Central memory CD8-positive, alpha-beta T cell (primary cell): ENCODE data around the gene RPP38.
A peak's percentile ranks its signal among the peaks of the same experiment; 100 is the strongest.

ENCODE experiments used
- ATAC-seq: fragments of 150-1000 bp; cut with Tn5 transposase; replicated peaks from 2 replicates; pipeline ENCODE4 v1.10.0; 2022; ENCODE audit warnings: mild to moderate bottlenecking, moderate FRiP score, moderate number of reproducible peaks; ENCODE audit not compliant: poor library complexity, severe bottlenecking; ENCODE audit errors: extremely low read depth
- DNase-seq, 2 donors: peaks; one replicate each; pipeline ENCODE4 v3.0.0; 2021; ENCODE audit warnings: low spot score in 2 of 2
- H3K27ac Mint-ChIP-seq: one replicate; pipeline ENCODE4 v1.8.0; 2022; ENCODE audit warnings: low read depth, mild to moderate bottlenecking, moderate library complexity, mixed read lengths
- H3K27me3 Mint-ChIP-seq: one replicate; pipeline ENCODE4 v1.8.0; 2022; ENCODE audit warnings: mixed read lengths
- H3K36me3 Mint-ChIP-seq: one replicate; pipeline ENCODE4 v1.8.0; 2022; ENCODE audit warnings: mild to moderate bottlenecking, moderate library complexity, mixed read lengths; ENCODE audit not compliant: insufficient read depth
- H3K4me1 Mint-ChIP-seq: one replicate; pipeline ENCODE4 v1.8.0; 2022; ENCODE audit warnings: mixed read lengths
- H3K4me3 Mint-ChIP-seq: one replicate; pipeline ENCODE4 v1.8.0; 2022; ENCODE audit warnings: mild to moderate bottlenecking, moderate library complexity, mixed read lengths
- H3K9me3 Mint-ChIP-seq: one replicate; pipeline ENCODE4 v1.8.0; 2022; ENCODE audit warnings: mixed read lengths

Gene RPP38

GRCh38 chr10:15141136-15142054 is 44.2 kb downstream of the RPP38 start:
- Mint-ChIP-seq H3K27me3 (no peaks in the 10 kb centered on the region), H3K27ac (peak overlapping the region; percentile 78), H3K9me3 (no peaks in the 10 kb centered on the region), H3K4me1 (peaks cover 43% of the 10 kb centered on the region), H3K36me3 (peaks cover 19% of the 10 kb centered on the region), H3K4me3 (no peak overlapping the region)
- DNase-seq, result no peak
- ATAC-seq, result no peak

- Mint-ChIP-seq H3K36me3 (peaks cover 12% of the 10 kb centered on the region), H3K9me3 (no peaks in the 10 kb centered on the region), H3K4me3 (no peak overlapping the region), H3K27me3 (no peaks in the 10 kb centered on the region), H3K4me1 (peaks cover 40% of the 10 kb centered on the region), H3K27ac (no peak overlapping the region)
- no peak for DNase-seq
- no peak for ATAC-seq
These were observed 47.6 kb downstream of the RPP38 start for GRCh38 chr10:15144788-15145187.

- Mint-ChIP-seq H3K9me3 (no peaks in the 10 kb centered on the region), H3K4me3 (no peak overlapping the region), H3K27me3 (no peaks in the 10 kb centered on the region), H3K36me3 (peaks cover 4% of the 10 kb centered on the region), H3K27ac (no peak overlapping the region), H3K4me1 (peaks cover 37% of the 10 kb centered on the region)
- DNase-seq (no peak), ATAC-seq (no peak)
These were observed 49.2 kb downstream of the RPP38 start for GRCh38 chr10:15146366-15146765.

GRCh38 chr10:15147594-15148392 is 50.6 kb downstream of the RPP38 start:
- Mint-ChIP-seq H3K36me3 (peaks cover 2% of the 10 kb centered on the region), H3K9me3 (no peaks in the 10 kb centered on the region)

GRCh38 chr10:15149042-15149771 is 52.1 kb downstream of the RPP38 start:
- no peaks in the 10 kb centered on the region for H3K27me3 Mint-ChIP-seq
- no peaks in the 10 kb centered on the region for H3K9me3 Mint-ChIP-seq
- no peak for ATAC-seq
- peaks cover 2% of the 10 kb centered on the region for H3K36me3 Mint-ChIP-seq
- no peak overlapping the region for H3K27ac Mint-ChIP-seq
- H3K4me1 Mint-ChIP-seq, result peaks cover 30% of the 10 kb centered on the region
- no peak overlapping the region for H3K4me3 Mint-ChIP-seq
- no peak for DNase-seq

More at GRCh38 chr10:15147594-15148392, 50.6 kb downstream of the RPP38 start:
- H3K27ac Mint-ChIP-seq, result no peak overlapping the region
- no peak overlapping the region for H3K4me3 Mint-ChIP-seq
- H3K27me3 Mint-ChIP-seq, result no peaks in the 10 kb centered on the region
- H3K4me1 Mint-ChIP-seq, result peaks cover 34% of the 10 kb centered on the region
- DNase-seq (no peak), ATAC-seq (no peak)

- no peak for ATAC-seq
- H3K27ac Mint-ChIP-seq, result no peak overlapping the region
- no peaks in the 10 kb centered on the region for H3K9me3 Mint-ChIP-seq
- peaks cover 22% of the 10 kb centered on the region for H3K4me1 Mint-ChIP-seq
- peaks cover 2% of the 10 kb centered on the region for H3K36me3 Mint-ChIP-seq
- no peaks in the 10 kb centered on the region for H3K27me3 Mint-ChIP-seq
- H3K4me3 Mint-ChIP-seq, result no peak overlapping the region
- DNase-seq, result no peak
These were observed 53.4 kb downstream of the RPP38 start for GRCh38 chr10:15150563-15150962.

GRCh38 chr10:15152556-15152955 is 55.4 kb downstream of the RPP38 start:
- no peak overlapping the region for H3K27ac Mint-ChIP-seq
- no peaks in the 10 kb centered on the region for H3K27me3 Mint-ChIP-seq
- DNase-seq, result no peak
- no peaks in the 10 kb centered on the region for H3K36me3 Mint-ChIP-seq
- H3K9me3 Mint-ChIP-seq, result no peaks in the 10 kb centered on the region
- H3K4me1 Mint-ChIP-seq, result peaks cover 17% of the 10 kb centered on the region
- no peak overlapping the region for H3K4me3 Mint-ChIP-seq
- ATAC-seq, result no peak
